Heart left ventricle (tissue), 13 donors: ENCODE measurements around the gene ACVRL1.

Experiments used
- CTCF ChIP-seq, 12 donors: fragments of 200-600 bp; sonication (generic) in 4 of 12; IDR thresholded peaks; one replicate each; pipeline versions ENCODE4 v1.5.0 to v1.8.0; 2018 to 2022; ENCODE audit warnings: antibody characterized with exemption in 12 of 12, mild to moderate bottlenecking in 5 of 12
- POLR2A ChIP-seq, 2 donors: fragments of 450-650 bp; IDR thresholded peaks; one replicate each; pipeline ENCODE4 v1.6.1; 2017; ENCODE audit warnings: antibody characterized with exemption in 2 of 2, mild to moderate bottlenecking in 2 of 2, moderate library complexity in 2 of 2
- donor health status: ischemic (EF 13 %, LVEDD 7.1; RV severe dilation, severe dysfunction).
- donor health status: DM: no; HTN: yes; CAD: no.
- donor health status: DM: no; HTN: no; CAD: no.
- donor health status: ischemic (EF 25% LVEDD 6.9; RV normal size, moderate dysfunction).
- donor health status: ischemic (EF 25% LVEDD 5.7; RV mildly dilated, moderate dysfunction).
- donor health status: ischemic (EF 35%, LVEDD 5.7; RV mildly dilated, moderate dysfunction).
- donor health status: nonischemic (EF 11% LVEDD 7.7; RV severe dilation, severe dysfunction).
- donor health status: DM: yes; HTN: yes; CAD: no.
- donor health status: PGD.
- donor health status: ischemic (EF 29% LVEDD 5.4; RV normal size, mild dysfunction).
- donor health status: nonischemic (EF 23%, LVEDD 6.1; RV moderate dilation, normal function).

- peak in 1 of 2 donors; percentile 52 for TF ChIP-seq POLR2A (IDR thresholded peaks at IDR 0.05)
- no peak for TF ChIP-seq CTCF (IDR thresholded peaks at IDR 0.05)
Observed at GRCh38 chr12:51886021-51886710, 21.1 kb upstream of the ACVRL1 start.
